ENCODE measurements around the gene SPDYE1. TPM values are rescaled to one million over a fixed set of nuclear protein-coding genes. Genes with fewer than 3 reads are reported as not detected.

Gene SPDYE1
- total RNA-seq, 1 donor from 2014 or later: not detected

Other genes with a start within 250 kb of the SPDYE1 start
- gene BLVRA, start 239.2 kb upstream of the SPDYE1 start, total RNA-seq: 21.7 TPM
- gene MRPS24, start 128.4 kb upstream of the SPDYE1 start, total RNA-seq: 21.8 TPM
- gene URGCP, start 91.3 kb upstream of the SPDYE1 start, total RNA-seq: 34.9 TPM
- 11.4 TPM for gene UBE2D4, start 71.5 kb upstream of the SPDYE1 start, total RNA-seq
- gene DBNL, start 46.8 kb downstream of the SPDYE1 start, total RNA-seq: 52.3 TPM
- 5.9 TPM for gene PGAM2, start 67.7 kb downstream of the SPDYE1 start, total RNA-seq
- 6.7 TPM for gene POLM, start 84.6 kb downstream of the SPDYE1 start, total RNA-seq
- 3.4 TPM for gene AEBP1, start 106.4 kb downstream of the SPDYE1 start, total RNA-seq
- gene POLD2, start 125.7 kb downstream of the SPDYE1 start, total RNA-seq: 49.9 TPM
- gene MYL7, start 143.4 kb downstream of the SPDYE1 start, total RNA-seq: not detected
- 5.1 TPM for gene GCK, start 191.5 kb downstream of the SPDYE1 start, total RNA-seq
- gene YKT6, start 203.1 kb downstream of the SPDYE1 start, total RNA-seq: 54.7 TPM

Data from occipital lobe (tissue), 1 donor.